ENCODE measurements around the gene USP34.

- no peak for TF ChIP-seq GABPA (IDR thresholded peaks at IDR 0.05 in 1 of 2, conservative IDR thresholded peaks at IDR 0.05 in 1 of 2)
- TF ChIP-seq, protein P1, sequence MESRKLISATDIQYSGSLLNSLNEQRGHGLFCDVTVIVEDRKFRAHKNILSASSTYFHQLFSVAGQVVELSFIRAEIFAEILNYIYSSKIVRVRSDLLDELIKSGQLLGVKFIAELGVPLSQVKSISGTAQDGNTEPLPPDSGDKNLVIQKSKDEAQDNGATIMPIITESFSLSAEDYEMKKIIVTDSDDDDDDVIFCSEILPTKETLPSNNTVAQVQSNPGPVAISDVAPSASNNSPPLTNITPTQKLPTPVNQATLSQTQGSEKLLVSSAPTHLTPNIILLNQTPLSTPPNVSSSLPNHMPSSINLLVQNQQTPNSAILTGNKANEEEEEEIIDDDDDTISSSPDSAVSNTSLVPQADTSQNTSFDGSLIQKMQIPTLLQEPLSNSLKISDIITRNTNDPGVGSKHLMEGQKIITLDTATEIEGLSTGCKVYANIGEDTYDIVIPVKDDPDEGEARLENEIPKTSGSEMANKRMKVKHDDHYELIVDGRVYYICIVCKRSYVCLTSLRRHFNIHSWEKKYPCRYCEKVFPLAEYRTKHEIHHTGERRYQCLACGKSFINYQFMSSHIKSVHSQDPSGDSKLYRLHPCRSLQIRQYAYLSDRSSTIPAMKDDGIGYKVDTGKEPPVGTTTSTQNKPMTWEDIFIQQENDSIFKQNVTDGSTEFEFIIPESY (IDR thresholded peaks at IDR 0.05): no peak
- TF ChIP-seq CTCF (IDR thresholded peaks at IDR 0.05; ENCODE audit: low read depth, low read length, missing input control): no peak
- TF ChIP-seq, protein P2, sequence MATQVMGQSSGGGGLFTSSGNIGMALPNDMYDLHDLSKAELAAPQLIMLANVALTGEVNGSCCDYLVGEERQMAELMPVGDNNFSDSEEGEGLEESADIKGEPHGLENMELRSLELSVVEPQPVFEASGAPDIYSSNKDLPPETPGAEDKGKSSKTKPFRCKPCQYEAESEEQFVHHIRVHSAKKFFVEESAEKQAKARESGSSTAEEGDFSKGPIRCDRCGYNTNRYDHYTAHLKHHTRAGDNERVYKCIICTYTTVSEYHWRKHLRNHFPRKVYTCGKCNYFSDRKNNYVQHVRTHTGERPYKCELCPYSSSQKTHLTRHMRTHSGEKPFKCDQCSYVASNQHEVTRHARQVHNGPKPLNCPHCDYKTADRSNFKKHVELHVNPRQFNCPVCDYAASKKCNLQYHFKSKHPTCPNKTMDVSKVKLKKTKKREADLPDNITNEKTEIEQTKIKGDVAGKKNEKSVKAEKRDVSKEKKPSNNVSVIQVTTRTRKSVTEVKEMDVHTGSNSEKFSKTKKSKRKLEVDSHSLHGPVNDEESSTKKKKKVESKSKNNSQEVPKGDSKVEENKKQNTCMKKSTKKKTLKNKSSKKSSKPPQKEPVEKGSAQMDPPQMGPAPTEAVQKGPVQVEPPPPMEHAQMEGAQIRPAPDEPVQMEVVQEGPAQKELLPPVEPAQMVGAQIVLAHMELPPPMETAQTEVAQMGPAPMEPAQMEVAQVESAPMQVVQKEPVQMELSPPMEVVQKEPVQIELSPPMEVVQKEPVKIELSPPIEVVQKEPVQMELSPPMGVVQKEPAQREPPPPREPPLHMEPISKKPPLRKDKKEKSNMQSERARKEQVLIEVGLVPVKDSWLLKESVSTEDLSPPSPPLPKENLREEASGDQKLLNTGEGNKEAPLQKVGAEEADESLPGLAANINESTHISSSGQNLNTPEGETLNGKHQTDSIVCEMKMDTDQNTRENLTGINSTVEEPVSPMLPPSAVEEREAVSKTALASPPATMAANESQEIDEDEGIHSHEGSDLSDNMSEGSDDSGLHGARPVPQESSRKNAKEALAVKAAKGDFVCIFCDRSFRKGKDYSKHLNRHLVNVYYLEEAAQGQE (IDR thresholded peaks at IDR 0.05): no peak
- no peak for TF ChIP-seq JUND (IDR thresholded peaks at IDR 0.05)
- TF ChIP-seq TAF1 (conservative IDR thresholded peaks at IDR 0.05): no peak
- TF ChIP-seq, protein P3, sequence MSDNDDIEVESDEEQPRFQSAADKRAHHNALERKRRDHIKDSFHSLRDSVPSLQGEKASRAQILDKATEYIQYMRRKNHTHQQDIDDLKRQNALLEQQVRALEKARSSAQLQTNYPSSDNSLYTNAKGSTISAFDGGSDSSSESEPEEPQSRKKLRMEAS (IDR thresholded peaks at IDR 0.05): no peak
- TF ChIP-seq RAD21 (IDR thresholded peaks at IDR 0.05): no peak
- no peak for TF ChIP-seq YY1 (IDR thresholded peaks at IDR 0.05)
- no peak for TF ChIP-seq HNF4G (IDR thresholded peaks at IDR 0.05)
These were observed 250.1 kb downstream of the USP34 start for GRCh38 chr2:61220768-61221167.

All from liver (tissue), 3 donors.